Common myeloid progenitor, CD34-positive (primary cell): Measurements from ENCODE around the gene SLC7A10.

ENCODE experiments used
- CTCF ChIA-PET: fragments of 350-600 bp; sonication (Branson Sonifier 250); formaldehyde crosslinking; loops from one replicate; lab custom pipeline; 2021; ENCODE audit warnings: antibody characterized with exemption; lab: Charles Lee
- POLR2A ChIA-PET: fragments of 350-600 bp; sonication (Branson Sonifier 250); formaldehyde crosslinking; loops from one replicate; lab custom pipeline; 2021; ENCODE audit warnings: antibody characterized with exemption; lab: Charles Lee
- DNase-seq, 3 donors: peaks; one replicate each; pipeline versions ENCODE4 v3.0.0 to v3.0.0-alpha.2; 2013
- H3K27ac ChIP-seq, 2 experiments: 1 replicate in 1 of 2; 2 replicates in 1 of 2; pipeline ENCODE4 v1.7.0; 2013; ENCODE audit warnings: inconsistent platforms in 2 of 2, low read length in 2 of 2, mild to moderate bottlenecking in 2 of 2, low read depth in 1 of 2, moderate library complexity in 1 of 2; ENCODE audit not compliant: severe bottlenecking in 2 of 2, insufficient read depth in 1 of 2, poor library complexity in 1 of 2
- H3K27me3 ChIP-seq, 5 experiments: replicated peaks in 2 of 5; 1 replicate in 3 of 5; 2 replicates in 2 of 5; pipeline versions ENCODE4 v1.6.1 to v1.7.0; 2013; ENCODE audit warnings: low read length in 4 of 5, mild to moderate bottlenecking in 2 of 5, moderate library complexity in 2 of 5, inconsistent platforms in 1 of 5; ENCODE audit not compliant: insufficient read depth in 5 of 5, control insufficient read depth in 4 of 5
- H3K36me3 ChIP-seq, 4 experiments: 1 replicate in 2 of 4; 2 replicates in 2 of 4; pipeline versions ENCODE4 v1.6.1 to v1.7.0; 2013; ENCODE audit warnings: low read length in 3 of 4, control low read depth in 1 of 4, mild to moderate bottlenecking in 1 of 4; ENCODE audit not compliant: control insufficient read depth in 4 of 4, insufficient read depth in 4 of 4
- H3K4me1 ChIP-seq, 4 experiments: 1 replicate in 3 of 4; 2 replicates in 1 of 4; pipeline versions ENCODE4 v1.6.1 to v1.7.1; 2013; ENCODE audit warnings: low read length in 3 of 4, mild to moderate bottlenecking in 3 of 4, control low read depth in 1 of 4, inconsistent platforms in 1 of 4, moderate library complexity in 1 of 4; ENCODE audit not compliant: control insufficient read depth in 4 of 4, insufficient read depth in 4 of 4; ENCODE audit errors: control extremely low read depth in 1 of 4
- H3K4me3 ChIP-seq, 7 experiments: 1 replicate in 4 of 7; 2 replicates in 3 of 7; pipeline versions ENCODE4 v1.5.1 to v1.7.0; 2013; ENCODE audit warnings: mild to moderate bottlenecking in 7 of 7, low read length in 6 of 7, moderate library complexity in 6 of 7, inconsistent platforms in 2 of 7, low read depth in 2 of 7, control low read depth in 1 of 7; ENCODE audit not compliant: insufficient read depth in 4 of 7, control insufficient read depth in 1 of 7; ENCODE audit errors: extremely low read depth in 1 of 7
- H3K9me3 ChIP-seq, 5 experiments: 1 replicate in 4 of 5; 2 replicates in 1 of 5; pipeline versions ENCODE4 v1.6.1 to v1.7.1; 2013; ENCODE audit warnings: low read length in 4 of 5, mild to moderate bottlenecking in 2 of 5, inconsistent platforms in 1 of 5, low read depth in 1 of 5, moderate library complexity in 1 of 5; ENCODE audit not compliant: control insufficient read depth in 4 of 5, insufficient read depth in 2 of 5; ENCODE audit errors: control extremely low read depth in 1 of 5
- WGBS: methylation state at CpG from one replicate; pipeline ENCODE4 v1.1.5; 2013; ENCODE audit not compliant: insufficient coverage; 5-methylcytosine and 5-hydroxymethylcytosine counted together

SLC7A10 gene

GRCh38 chr19:33197591-33198000, 28.1 kb downstream of the SLC7A10 start:
- no peak overlapping the region for H3K27ac ChIP-seq
- peaks cover 0 to 29% (median 3%) of the 10 kb centered on the region in 5 experiments for H3K27me3 ChIP-seq
- POLR2A ChIA-PET, result no interaction called here
- peaks cover 0 to 14% (median 0%) of the 10 kb centered on the region in 4 experiments for H3K36me3 ChIP-seq
- no peak for DNase-seq
- no peaks in the 10 kb centered on the region for H3K9me3 ChIP-seq
- H3K4me3 ChIP-seq, result no peak overlapping the region
- WGBS, result 99% methylated on average over 11 of the region's 11 CpGs
- CTCF ChIA-PET, result interaction anchor here (1.0 to 2.6 kb wide), 5 partner anchors 10 to 53 kb away, joined by 3 to 8 read pairs (median 4); no protein-coding TSS in a partner anchor
- peaks cover 0 to 16% (median 9%) of the 10 kb centered on the region in 4 experiments for H3K4me1 ChIP-seq

DNA sequence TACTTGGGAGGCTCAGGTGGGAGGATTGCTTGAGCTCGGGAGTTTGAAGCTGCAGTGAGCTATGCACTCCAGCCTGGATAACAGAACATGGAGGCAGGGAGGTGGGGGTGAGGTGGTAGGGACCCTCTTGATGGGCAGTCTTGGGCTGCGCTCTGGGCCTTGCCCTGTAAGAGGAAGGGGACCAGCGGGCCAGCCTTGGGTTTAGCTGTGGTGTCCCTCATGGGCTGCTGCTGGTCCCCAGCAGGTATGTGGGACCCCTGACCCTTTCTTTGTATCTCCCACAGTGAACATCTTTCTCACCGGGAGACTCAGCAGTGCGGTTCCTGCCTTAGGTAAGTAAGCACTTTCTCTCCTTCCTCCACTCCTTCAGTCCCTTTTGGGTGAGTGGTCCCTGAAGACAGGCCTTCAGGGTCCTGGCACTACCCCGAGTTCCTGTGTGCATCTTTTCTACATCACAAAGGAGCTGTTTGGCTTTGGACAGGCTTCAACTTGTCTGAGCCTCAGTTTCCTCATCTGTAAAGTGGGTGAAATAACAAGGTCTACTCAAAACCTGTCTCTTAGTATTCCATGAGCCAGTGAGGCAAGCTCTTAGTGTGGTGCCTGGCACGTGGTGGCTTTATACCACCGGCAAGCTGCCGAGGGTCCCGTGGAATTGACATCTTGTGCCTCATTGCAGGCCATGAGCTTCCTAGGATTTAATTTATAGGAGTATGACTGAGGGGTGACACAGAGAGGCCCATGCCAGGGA, 29.0 kb downstream of the SLC7A10 start:
- H3K4me1 ChIP-seq, result peaks cover 0 to 16% (median 9%) of the 10 kb centered on the region in 4 experiments

GRCh38 chr19:33195645-33196347, 29.9 kb downstream of the SLC7A10 start:
- Histone ChIP-seq H3K36me3 (peaks cover 0 to 10% (median 0%) of the 10 kb centered on the region in 4 experiments), H3K27me3 (peaks cover 0 to 34% (median 8%) of the 10 kb centered on the region in 5 experiments), H3K4me1 (peaks cover 0 to 16% (median 9%) of the 10 kb centered on the region in 4 experiments), H3K9me3 (no peaks in the 10 kb centered on the region), H3K27ac (no peak overlapping the region), H3K4me3 (peak overlapping the region in 3 of 7 experiments; percentile 13 to 66 (median 48))
- ChIA-PET POLR2A (no interaction called here), CTCF (interaction anchor here (1.2 to 2.6 kb wide), 3 partner anchors 9 to 14 kb away, joined by 5 to 8 read pairs (median 5); no protein-coding TSS in a partner anchor)
- WGBS, result 95% methylated on average over 13 of the region's 17 CpGs
- no peak for DNase-seq

More for the DNA sequence above, 29.0 kb downstream of the SLC7A10 start:
- no peaks in the 10 kb centered on the region for H3K9me3 ChIP-seq
- peaks cover 0 to 10% (median 0%) of the 10 kb centered on the region in 4 experiments for H3K36me3 ChIP-seq
- peaks cover 0 to 33% (median 8%) of the 10 kb centered on the region in 5 experiments for H3K27me3 ChIP-seq
- ChIA-PET POLR2A (no interaction called here), CTCF (interaction anchor here (1.2 to 2.6 kb wide), 4 partner anchors 10 to 52 kb away, joined by 5 to 8 read pairs (median 6); no protein-coding TSS in a partner anchor)
- H3K4me3 ChIP-seq, result no peak overlapping the region
- over 99% methylated on average over 8 of the region's 10 CpGs for WGBS
- no peak overlapping the region for H3K27ac ChIP-seq
- no peak for DNase-seq

DNA sequence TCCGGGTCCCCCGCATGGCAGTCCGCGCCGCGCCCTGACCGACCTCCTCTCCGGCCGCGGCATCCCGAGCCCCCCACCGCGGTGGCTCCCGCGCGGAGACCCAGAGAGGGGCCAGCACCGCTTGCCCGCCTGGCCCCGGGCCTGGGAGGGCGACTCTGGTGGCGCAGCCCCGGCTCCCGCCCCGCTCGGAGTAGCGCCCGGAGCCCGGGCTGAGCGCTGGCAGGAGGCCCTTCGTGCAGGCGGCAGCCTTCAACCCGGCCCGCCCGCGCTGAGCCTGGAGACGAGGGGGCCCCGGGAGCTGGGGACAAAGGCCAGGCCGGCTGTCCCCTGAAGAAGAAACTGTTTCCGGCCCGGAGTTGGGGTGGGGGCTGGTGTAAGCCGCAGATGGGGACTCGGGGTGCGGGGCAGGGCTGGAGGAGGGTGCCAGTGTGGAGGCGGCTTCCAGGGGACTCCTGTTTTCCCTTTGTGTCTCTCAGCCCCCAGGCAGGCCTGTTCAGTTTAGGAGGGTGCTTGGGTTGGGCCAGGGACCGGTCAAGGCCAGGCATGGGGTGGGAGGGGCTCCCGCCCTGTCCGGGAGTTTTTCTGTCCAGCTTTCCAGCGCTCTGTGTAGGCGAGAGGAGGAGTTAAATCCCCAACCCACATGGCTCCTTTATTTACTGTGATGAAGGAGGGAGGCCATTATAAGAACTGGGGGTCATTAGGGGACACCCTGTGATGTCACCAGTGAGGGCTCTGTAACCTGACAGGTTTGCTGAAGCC, 30.6 kb downstream of the SLC7A10 start:
- ChIA-PET POLR2A (no interaction called here), CTCF (interaction anchor here (1.9 to 2.6 kb wide), 2 partner anchors 8 to 11 kb away, joined by 5 to 8 read pairs; no protein-coding TSS in a partner anchor)
- peaks cover 0 to 16% (median 9%) of the 10 kb centered on the region in 4 experiments for H3K4me1 ChIP-seq
- peak overlapping the region; percentile 21 to 66 (median 49) for H3K4me3 ChIP-seq
- H3K36me3 ChIP-seq, result peaks cover 0 to 10% (median 0%) of the 10 kb centered on the region in 4 experiments
- WGBS, result 8% methylated on average over 49 of the region's 49 CpGs
- H3K27ac ChIP-seq, result no peak overlapping the region
- H3K9me3 ChIP-seq, result no peaks in the 10 kb centered on the region
- H3K27me3 ChIP-seq, result peaks cover 0 to 37% (median 8%) of the 10 kb centered on the region in 5 experiments
- peak in 2 of 3 donors; percentile 13 to 20 for DNase-seq

DNA sequence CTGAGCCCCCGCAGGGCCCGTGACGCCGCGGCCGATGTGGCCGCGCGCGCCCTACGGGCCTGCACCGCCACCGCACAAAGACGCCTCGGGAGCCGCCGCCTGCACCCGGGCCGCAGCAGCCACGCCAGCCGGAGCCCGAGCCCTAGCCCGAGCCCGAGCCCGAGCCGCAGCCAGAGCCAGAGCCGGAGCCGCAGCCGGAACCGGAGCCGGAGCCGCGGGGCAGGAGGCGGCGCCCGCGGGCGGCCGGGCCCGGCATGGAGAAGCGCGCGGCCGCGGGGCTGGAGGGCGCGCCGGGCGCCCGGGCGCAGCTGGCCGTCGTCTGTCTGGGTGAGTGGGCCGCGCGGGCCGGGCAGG, 31.1 kb downstream of the SLC7A10 start:
- peak in 2 of 3 donors; percentile 8 to 24 for DNase-seq
- peak overlapping the region; percentile 21 to 66 (median 49) for H3K4me3 ChIP-seq
- H3K27ac ChIP-seq, result no peak overlapping the region
- CTCF ChIA-PET, result no interaction called here
- POLR2A ChIA-PET, result no interaction called here
- WGBS, result under 1% methylated on average over 50 of the region's 57 CpGs
- H3K36me3 ChIP-seq, result peaks cover 0 to 10% (median 0%) of the 10 kb centered on the region in 4 experiments
- H3K4me1 ChIP-seq, result peaks cover 0 to 16% (median 9%) of the 10 kb centered on the region in 4 experiments
- H3K9me3 ChIP-seq, result no peaks in the 10 kb centered on the region
- H3K27me3 ChIP-seq, result peaks cover 0 to 37% (median 8%) of the 10 kb centered on the region in 5 experiments

DNA sequence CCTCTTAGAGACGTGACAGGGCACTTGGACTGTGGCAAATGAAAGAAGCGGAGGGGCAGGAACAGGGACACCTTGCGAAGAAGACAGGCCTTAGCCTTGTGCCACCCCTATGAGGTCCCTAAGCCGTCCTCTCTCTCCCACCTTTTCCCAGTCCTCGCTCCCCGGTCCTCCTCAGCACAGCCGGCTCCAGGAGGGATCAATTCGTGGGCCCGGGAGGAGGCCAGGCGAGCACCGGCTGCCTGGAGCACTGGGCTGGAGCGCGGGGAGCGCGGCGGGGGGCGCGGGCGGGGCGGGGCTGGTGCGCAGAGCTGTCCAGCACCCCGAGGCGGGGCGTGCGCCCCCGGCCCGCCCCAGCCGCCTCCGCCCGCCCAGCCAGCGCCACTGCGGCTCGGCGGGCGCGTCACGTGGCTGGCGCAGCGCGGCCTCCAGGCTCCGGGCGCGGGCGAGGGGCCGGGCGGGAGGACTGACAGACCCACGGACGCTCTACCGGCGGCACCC, 31.7 kb downstream of the SLC7A10 start, which contains the start of gene LRP3:
Gene LRP3, plus strand, starts transcription at position 466 of the 498 bp plus-strand sequence. CDS start 456 bp downstream, outside the sequence.
- peaks cover 0 to 16% (median 9%) of the 10 kb centered on the region in 4 experiments for H3K4me1 ChIP-seq
- ChIA-PET CTCF (interaction anchor here (1.2 kb wide), 1 partner anchor 10 kb away, joined by 3 read pairs; no protein-coding TSS in a partner anchor), POLR2A (no interaction called here)
- H3K27ac ChIP-seq, result no peak within 1 kb of the TSS
- WGBS, result 6% methylated on average over 43 of the region's 50 CpGs
- peaks cover 0 to 8% (median 0%) of the 10 kb centered on the region in 4 experiments for H3K36me3 ChIP-seq
- H3K4me3 ChIP-seq, result peak within 1 kb of the TSS; percentile 21 to 66 (median 49)
- peaks cover 0 to 37% (median 8%) of the 10 kb centered on the region in 5 experiments for H3K27me3 ChIP-seq
- no peaks in the 10 kb centered on the region for H3K9me3 ChIP-seq
- peak in 2 of 3 donors; percentile 33 to 40 for DNase-seq
